ENCODE measurements around the gene HORMAD2.

The HORMAD2 gene

GRCh38 chr22:30113494-30113893 lies 33.2 kb downstream of the HORMAD2 start:
- DNase-seq: no peak

- no peak for DNase-seq
Observed at GRCh38 chr22:30114361-30114760, 34.1 kb downstream of the HORMAD2 start.

- DNase-seq: no peak
Observed at GRCh38 chr22:30115705-30116104, 35.4 kb downstream of the HORMAD2 start.

GRCh38 chr22:30116362-30117117 lies 36.3 kb downstream of the HORMAD2 start:
- no peak for DNase-seq

GRCh38 chr22:30117256-30117655 lies 37.0 kb downstream of the HORMAD2 start:
- no peak for DNase-seq

- DNase-seq: no peak
Observed at GRCh38 chr22:30118291-30118690, 38.0 kb downstream of the HORMAD2 start.

- peak in 1 of 5 experiments; percentile 83 for DNase-seq
Observed at GRCh38 chr22:30121960-30122359, 41.7 kb downstream of the HORMAD2 start.

- no peak for DNase-seq
Observed at GRCh38 chr22:30123463-30123862, 43.2 kb downstream of the HORMAD2 start.

- no peak for DNase-seq
Observed at GRCh38 chr22:30127749-30128166, 47.5 kb downstream of the HORMAD2 start.

GRCh38 chr22:30128511-30128910 lies 48.2 kb downstream of the HORMAD2 start:
- DNase-seq: no peak

- no peak for DNase-seq
Observed at GRCh38 chr22:30129636-30130035, 49.4 kb downstream of the HORMAD2 start.

- no peak for DNase-seq
Observed at GRCh38 chr22:30132290-30132996, 52.2 kb downstream of the HORMAD2 start.

- DNase-seq: no peak
Observed at GRCh38 chr22:30140414-30140813, 60.1 kb downstream of the HORMAD2 start.

- no peak for DNase-seq
Observed at GRCh38 chr22:30143265-30143664, 63.0 kb downstream of the HORMAD2 start.

GRCh38 chr22:30144391-30144790 lies 64.1 kb downstream of the HORMAD2 start:
- DNase-seq: no peak

GRCh38 chr22:30150212-30150611 lies 69.9 kb downstream of the HORMAD2 start:
- DNase-seq: no peak

- DNase-seq: no peak
Observed at GRCh38 chr22:30158277-30158676, 78.0 kb downstream of the HORMAD2 start.

- no peak for DNase-seq
Observed at GRCh38 chr22:30158744-30159500, 78.7 kb downstream of the HORMAD2 start.

GRCh38 chr22:30159561-30160353 lies 79.5 kb downstream of the HORMAD2 start:
- DNase-seq: no peak

GRCh38 chr22:30161051-30161469 lies 80.8 kb downstream of the HORMAD2 start:
- peak in 1 of 5 experiments; percentile 89 for DNase-seq

GRCh38 chr22:30167296-30167695 lies 87.0 kb downstream of the HORMAD2 start:
- peak in 1 of 5 experiments; percentile 40 for DNase-seq

- peak in 1 of 5 experiments; percentile 40 for DNase-seq
Observed at GRCh38 chr22:30167734-30168133, 87.5 kb downstream of the HORMAD2 start.

All from T-helper 2 cell (primary cell).